Measurements from ENCODE around the gene IGF1. TPM values are rescaled to one million over a fixed set of nuclear protein-coding genes. Genes with fewer than 3 reads are reported as not detected.

Gene IGF1
- total RNA-seq, 1 experiment from 2014 or later: 0.42 TPM

DNA sequence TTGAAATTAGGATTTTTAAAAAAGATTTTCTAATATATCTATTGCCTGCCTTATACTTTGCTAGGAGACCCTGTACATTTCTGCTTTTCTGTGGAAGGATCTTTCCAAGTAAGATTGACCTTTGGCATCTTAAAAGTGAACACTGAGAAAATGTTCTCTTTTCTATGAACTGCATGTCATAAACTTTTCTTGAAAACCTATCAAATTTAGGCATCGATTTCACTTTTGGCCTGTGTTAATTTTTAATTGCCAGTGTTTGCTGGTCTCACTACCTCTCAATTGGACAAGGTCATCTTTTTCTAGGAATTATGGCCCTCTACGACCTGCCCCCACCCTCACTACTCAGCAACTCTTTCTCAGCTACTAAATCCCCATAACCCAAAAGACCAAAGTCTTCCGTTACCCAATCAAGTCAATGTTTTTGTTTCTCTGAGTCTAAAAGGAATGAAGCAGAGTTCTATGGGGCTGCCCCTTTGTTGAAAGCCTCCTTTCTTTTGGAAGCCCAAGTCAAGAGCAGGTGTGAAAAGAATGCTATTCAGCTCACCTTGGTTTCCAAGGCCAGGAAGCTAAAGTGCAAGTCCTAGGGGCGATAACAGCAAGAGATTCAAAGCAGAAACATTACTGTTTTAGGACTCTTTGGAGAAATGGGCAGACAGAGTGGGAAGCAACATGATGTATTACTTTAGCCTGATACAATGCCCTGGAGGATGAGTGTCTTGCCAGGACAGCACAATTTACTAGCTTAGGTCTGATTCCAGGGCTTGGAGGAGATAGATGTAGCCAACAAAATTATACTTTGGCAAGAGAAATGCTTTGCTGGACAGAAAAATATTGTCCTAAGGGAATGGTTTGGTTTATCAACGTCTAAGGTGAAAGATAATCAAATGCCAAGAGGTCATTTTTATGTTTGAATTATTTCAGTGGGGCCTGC, 55.0 kb downstream of the IGF1 start:
- Histone ChIP-seq H4K20me1 (ENCODE audit: insufficient read depth) (no peaks in the 10 kb centered on the region), H3K9ac (ENCODE audit: low read length) (no peak overlapping the region), H3K79me2 (ENCODE audit: insufficient read depth, low read length) (no peaks in the 10 kb centered on the region), H3K27ac (ENCODE audit: low read depth, low read length) (no peak overlapping the region), H3K4me3 (replicated peaks in 1 of 2; ENCODE audit: low read depth in 1 of 2, low read length in 2 of 2) (no peak overlapping the region), H3K9me3 (ENCODE audit: control insufficient read depth in 1 of 2, insufficient read depth in 1 of 2, low read depth in 1 of 2, low read length in 2 of 2) (no peaks in the 10 kb centered on the region), H3K9me2 (ENCODE audit: insufficient read depth) (no peaks in the 10 kb centered on the region), H3K4me1 (ENCODE audit: control insufficient read depth in 1 of 2, insufficient read depth in 2 of 2, low read length in 2 of 2) (no peaks in the 10 kb centered on the region), H3K27me3 (ENCODE audit: insufficient read depth, low read length) (no peaks in the 10 kb centered on the region), H3K4me2 (ENCODE audit: low read length) (no peak overlapping the region), H3K36me3 (ENCODE audit: control insufficient read depth in 1 of 2, insufficient read depth in 2 of 2, low read length in 2 of 2) (no peaks in the 10 kb centered on the region), H2AFZ (ENCODE audit: low read depth, low read length, poor library complexity, severe bottlenecking) (no peak overlapping the region)
- RAD21 ChIA-PET (ENCODE audit: low non-redundant PET in 1 of 2, low total read pairs in 2 of 2, uncharacterized antibody in 2 of 2, unreplicated experiment in 2 of 2): no interaction called here
- no peak for DNase-seq (ENCODE audit: low read depth, low spot score)
- intact Hi-C loops (cut with micrococcal nuclease): no loop called here
- ATAC-seq: no peak
- CTCF ChIA-PET: no interaction called here
- BruUV-seq (replicated peaks): no TSS peak
- POLR2A ChIA-PET: no interaction called here
- TF ChIP-seq RAD21 (IDR thresholded peaks at IDR 0.05; ENCODE audit: low read depth): no peak
- no peak for TF ChIP-seq EGR1 (IDR thresholded peaks at IDR 0.05; ENCODE audit: low read depth)
- TF ChIP-seq POLR2A (IDR thresholded peaks at IDR 0.05; ENCODE audit: borderline replicate concordance, extremely low read depth, insufficient read depth, insufficient read length): no peak
- TF ChIP-seq ZFX (IDR thresholded peaks at IDR 0.05): no peak
- TF ChIP-seq, protein P1, sequence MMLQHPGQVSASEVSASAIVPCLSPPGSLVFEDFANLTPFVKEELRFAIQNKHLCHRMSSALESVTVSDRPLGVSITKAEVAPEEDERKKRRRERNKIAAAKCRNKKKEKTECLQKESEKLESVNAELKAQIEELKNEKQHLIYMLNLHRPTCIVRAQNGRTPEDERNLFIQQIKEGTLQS (IDR thresholded peaks at IDR 0.05): no peak
- no peak for TF ChIP-seq POLR2AphosphoS5 (IDR thresholded peaks at IDR 0.05; ENCODE audit: low read depth, low read length)
- TF ChIP-seq, protein P2, sequence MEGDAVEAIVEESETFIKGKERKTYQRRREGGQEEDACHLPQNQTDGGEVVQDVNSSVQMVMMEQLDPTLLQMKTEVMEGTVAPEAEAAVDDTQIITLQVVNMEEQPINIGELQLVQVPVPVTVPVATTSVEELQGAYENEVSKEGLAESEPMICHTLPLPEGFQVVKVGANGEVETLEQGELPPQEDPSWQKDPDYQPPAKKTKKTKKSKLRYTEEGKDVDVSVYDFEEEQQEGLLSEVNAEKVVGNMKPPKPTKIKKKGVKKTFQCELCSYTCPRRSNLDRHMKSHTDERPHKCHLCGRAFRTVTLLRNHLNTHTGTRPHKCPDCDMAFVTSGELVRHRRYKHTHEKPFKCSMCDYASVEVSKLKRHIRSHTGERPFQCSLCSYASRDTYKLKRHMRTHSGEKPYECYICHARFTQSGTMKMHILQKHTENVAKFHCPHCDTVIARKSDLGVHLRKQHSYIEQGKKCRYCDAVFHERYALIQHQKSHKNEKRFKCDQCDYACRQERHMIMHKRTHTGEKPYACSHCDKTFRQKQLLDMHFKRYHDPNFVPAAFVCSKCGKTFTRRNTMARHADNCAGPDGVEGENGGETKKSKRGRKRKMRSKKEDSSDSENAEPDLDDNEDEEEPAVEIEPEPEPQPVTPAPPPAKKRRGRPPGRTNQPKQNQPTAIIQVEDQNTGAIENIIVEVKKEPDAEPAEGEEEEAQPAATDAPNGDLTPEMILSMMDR (IDR thresholded peaks at IDR 0.05 in 2 of 3, conservative IDR thresholded peaks at IDR 0.05 in 1 of 3; ENCODE audit: borderline replicate concordance in 1 of 3, insufficient read depth in 1 of 3, low read depth in 2 of 3, low read length in 2 of 3): no peak
- no peak for TF ChIP-seq JUND (IDR thresholded peaks at IDR 0.05)
- TF ChIP-seq, protein P3, sequence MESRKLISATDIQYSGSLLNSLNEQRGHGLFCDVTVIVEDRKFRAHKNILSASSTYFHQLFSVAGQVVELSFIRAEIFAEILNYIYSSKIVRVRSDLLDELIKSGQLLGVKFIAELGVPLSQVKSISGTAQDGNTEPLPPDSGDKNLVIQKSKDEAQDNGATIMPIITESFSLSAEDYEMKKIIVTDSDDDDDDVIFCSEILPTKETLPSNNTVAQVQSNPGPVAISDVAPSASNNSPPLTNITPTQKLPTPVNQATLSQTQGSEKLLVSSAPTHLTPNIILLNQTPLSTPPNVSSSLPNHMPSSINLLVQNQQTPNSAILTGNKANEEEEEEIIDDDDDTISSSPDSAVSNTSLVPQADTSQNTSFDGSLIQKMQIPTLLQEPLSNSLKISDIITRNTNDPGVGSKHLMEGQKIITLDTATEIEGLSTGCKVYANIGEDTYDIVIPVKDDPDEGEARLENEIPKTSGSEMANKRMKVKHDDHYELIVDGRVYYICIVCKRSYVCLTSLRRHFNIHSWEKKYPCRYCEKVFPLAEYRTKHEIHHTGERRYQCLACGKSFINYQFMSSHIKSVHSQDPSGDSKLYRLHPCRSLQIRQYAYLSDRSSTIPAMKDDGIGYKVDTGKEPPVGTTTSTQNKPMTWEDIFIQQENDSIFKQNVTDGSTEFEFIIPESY (IDR thresholded peaks at IDR 0.05; ENCODE audit: extremely low read depth, insufficient replicate concordance, low read length): no peak
